OCI-LY7 (cell line): ENCODE measurements around the gene CASP8AP2. TPM values are rescaled to one million over a fixed set of nuclear protein-coding genes. Genes with fewer than 3 reads are reported as not detected.
"Not testable (repeated sequence)": the region's sequence is repeated elsewhere in the genome, so short reads cannot be mapped to it uniquely, and the experiment has no call there.

ENCODE experiments used
- BruUV-seq: library from RNA; stranded (reverse); fragments of 400-500 nt; replicated peaks from 2 replicates; lab custom pipeline; 2021; lab: Mats Ljungman, UMichigan
- CTCF ChIA-PET: fragments of 300-600 bp; sonication (Branson Sonifier 250); formaldehyde crosslinking; loops from one replicate; lab custom pipeline; 2022; ENCODE audit warnings: antibody characterized with exemption; ENCODE audit not compliant: unreplicated experiment; lab: Charles Lee
- POLR2A ChIA-PET: fragments of 300-600 bp; sonication (Branson Sonifier 250); formaldehyde crosslinking; loops from one replicate; lab custom pipeline; 2022; ENCODE audit warnings: antibody characterized with exemption; lab: Charles Lee
- DNase-seq: peaks from one replicate; pipeline ENCODE4 v3.0.0-alpha.2; 2015; ENCODE audit warnings: low spot score
- H2AFZ ChIP-seq: fragments of 200-600 bp; sonication (generic), shearing (Covaris generic); 2 replicates; pipeline ENCODE4 v1.6.1; 2014; ENCODE audit warnings: mild to moderate bottlenecking, antibody characterized with exemption, low read length, moderate library complexity
- H3K27ac ChIP-seq: fragments of 200-600 bp; sonication (generic); 2 replicates; pipeline ENCODE4 v1.5.1; 2014; ENCODE audit warnings: mixed run types, low read depth, mild to moderate bottlenecking, moderate library complexity, low read length, inconsistent platforms; ENCODE audit not compliant: poor library complexity, severe bottlenecking
- H3K36me3 ChIP-seq: fragments of 200-600 bp; sonication (generic); 2 replicates; pipeline ENCODE4 v1.6.1; 2014; ENCODE audit warnings: mild to moderate bottlenecking, antibody characterized with exemption, low read length, moderate library complexity, mixed read lengths; ENCODE audit not compliant: insufficient read depth
- H3K4me1 ChIP-seq: fragments of 200-600 bp; sonication (generic); 2 replicates; pipeline ENCODE4 v1.5.1; 2014; ENCODE audit warnings: mild to moderate bottlenecking, low read length; ENCODE audit not compliant: insufficient read depth, poor library complexity, severe bottlenecking
- H3K4me2 ChIP-seq: fragments of 200-600 bp; sonication (generic); 2 replicates; pipeline ENCODE4 v1.6.1; 2014; ENCODE audit warnings: mild to moderate bottlenecking, low read length
- H3K4me3 ChIP-seq: fragments of 200-600 bp; sonication (generic); 2 replicates; pipeline ENCODE4 v1.5.1; 2014; ENCODE audit warnings: mild to moderate bottlenecking, low read depth, low read length; ENCODE audit not compliant: poor library complexity, severe bottlenecking
- H3K79me2 ChIP-seq: fragments of 200-600 bp; sonication (generic); 2 replicates; pipeline ENCODE4 v1.6.1; 2016; ENCODE audit warnings: low read depth, mild to moderate bottlenecking, low read length, moderate library complexity, mixed read lengths; ENCODE audit not compliant: insufficient read depth
- H3K9me2 ChIP-seq: fragments of 200-600 bp; sonication (generic); 2 replicates; pipeline ENCODE4 v1.6.1; 2016; ENCODE audit warnings: mild to moderate bottlenecking, low read length, mixed read lengths; ENCODE audit not compliant: insufficient read depth
- H3K9me3 ChIP-seq: fragments of 200-600 bp; sonication (generic); 2 replicates; pipeline ENCODE4 v1.6.1; 2014; ENCODE audit warnings: mild to moderate bottlenecking, mixed run types, low read length, mixed read lengths
- H4K20me1 ChIP-seq: fragments of 200-600 bp; sonication (generic); 2 replicates; pipeline ENCODE4 v1.6.1; 2014; ENCODE audit warnings: mild to moderate bottlenecking, antibody characterized with exemption, low read length, moderate library complexity, mixed read lengths; ENCODE audit not compliant: insufficient read depth
- EZH2phosphoT487 ChIP-seq: fragments of 200-600 bp; sonication (generic); IDR thresholded peaks from 2 replicates; pipeline ENCODE4 v1.6.1; 2018; ENCODE audit warnings: low read depth, borderline replicate concordance, mild to moderate bottlenecking, mixed run types, antibody characterized with exemption, low read length, moderate library complexity, mixed read lengths
- intact Hi-C: fragments of 100-400 bp; cut with micrococcal nuclease; formaldehyde crosslinking; loops from one replicate; pipeline ENCODE4 v1.10.0; 2022; ENCODE audit not compliant: unreplicated experiment
- total RNA-seq, 2 experiments: library from RNA; depleted of rRNA in 1 of 2; stranded (reverse); fragments of >200 nt in 1 of 2; shearing (Covaris generic) in 1 of 2; gene quantifications; 2 replicates each; pipeline ENCODE4 v1.2.3, GENCODE V29; 2014 to 2022
- TF ChIP-seq, protein P1 (sequence below): fragments of 200-600 bp; sonication (generic); conservative IDR thresholded peaks from 2 replicates; pipeline ENCODE4 v1.5.1; 2014; ENCODE audit warnings: mild to moderate bottlenecking, antibody characterized with exemption, low read length, moderate library complexity, mixed read lengths

The CASP8AP2 gene
- total RNA-seq, 2 experiments from 2014 or later: 22.6 to 39.5 TPM

DNA sequence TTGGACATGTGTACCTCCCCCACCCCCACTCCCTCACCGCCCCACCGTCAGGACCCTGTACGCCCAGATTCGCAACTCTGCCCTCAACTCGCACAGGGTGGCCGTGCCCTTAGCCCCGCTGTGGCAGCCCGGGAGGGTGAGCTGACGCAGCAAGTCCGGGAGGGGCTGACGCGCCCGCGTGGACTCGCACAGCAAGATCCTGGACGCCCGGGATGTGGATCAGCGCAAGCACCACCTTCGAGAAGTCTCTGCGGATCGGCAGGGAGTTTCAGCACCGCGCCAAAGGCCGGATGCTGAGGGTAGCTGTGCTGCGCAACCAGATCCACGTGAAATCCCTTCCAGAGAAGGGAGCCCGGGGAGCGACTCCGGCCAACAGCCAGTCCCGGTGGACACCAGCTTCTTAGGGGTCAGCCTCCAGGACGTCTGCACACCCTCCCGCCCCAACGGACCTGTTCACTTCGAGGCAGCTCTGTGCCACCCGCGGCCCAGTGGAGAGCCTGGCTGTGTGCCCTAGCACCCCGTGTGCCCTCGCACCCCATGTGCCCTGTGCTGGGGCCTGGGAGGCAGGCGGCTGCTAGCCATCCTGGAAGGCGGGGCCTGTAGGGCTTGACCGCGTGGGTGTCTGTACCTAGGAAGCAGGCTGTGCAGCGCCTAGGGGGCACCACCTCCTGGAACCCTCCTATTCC lies 57.9 kb downstream of the CASP8AP2 start:
- POLR2A ChIA-PET: interaction anchor here (0.7 kb wide), 1 partner anchor 471 kb away, joined by 4 read pairs; no protein-coding TSS in a partner anchor

DNA sequence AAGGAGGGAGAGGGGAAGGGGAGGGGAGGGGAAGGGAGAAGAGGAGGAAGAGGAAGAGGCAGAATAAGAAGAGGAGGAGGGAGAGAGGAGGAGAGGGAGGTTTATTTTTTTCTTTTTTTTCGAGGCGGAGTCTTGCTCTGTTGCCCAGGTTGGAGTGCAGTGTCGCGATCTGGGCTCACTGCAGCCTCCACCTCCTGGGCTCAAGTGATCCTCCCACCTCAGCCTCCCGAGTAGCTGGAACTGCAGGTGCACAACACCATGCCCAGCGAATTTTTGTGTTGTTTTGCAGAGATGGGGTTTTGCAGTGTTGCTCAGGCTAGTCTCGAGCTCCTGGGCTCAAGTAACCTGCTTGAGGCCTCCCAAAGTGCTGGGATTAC lies 58.4 kb downstream of the CASP8AP2 start:
- no peaks in the 10 kb centered on the region for H3K4me1 ChIP-seq
- no peaks in the 10 kb centered on the region for H3K9me2 ChIP-seq
- TF ChIP-seq, protein P1, sequence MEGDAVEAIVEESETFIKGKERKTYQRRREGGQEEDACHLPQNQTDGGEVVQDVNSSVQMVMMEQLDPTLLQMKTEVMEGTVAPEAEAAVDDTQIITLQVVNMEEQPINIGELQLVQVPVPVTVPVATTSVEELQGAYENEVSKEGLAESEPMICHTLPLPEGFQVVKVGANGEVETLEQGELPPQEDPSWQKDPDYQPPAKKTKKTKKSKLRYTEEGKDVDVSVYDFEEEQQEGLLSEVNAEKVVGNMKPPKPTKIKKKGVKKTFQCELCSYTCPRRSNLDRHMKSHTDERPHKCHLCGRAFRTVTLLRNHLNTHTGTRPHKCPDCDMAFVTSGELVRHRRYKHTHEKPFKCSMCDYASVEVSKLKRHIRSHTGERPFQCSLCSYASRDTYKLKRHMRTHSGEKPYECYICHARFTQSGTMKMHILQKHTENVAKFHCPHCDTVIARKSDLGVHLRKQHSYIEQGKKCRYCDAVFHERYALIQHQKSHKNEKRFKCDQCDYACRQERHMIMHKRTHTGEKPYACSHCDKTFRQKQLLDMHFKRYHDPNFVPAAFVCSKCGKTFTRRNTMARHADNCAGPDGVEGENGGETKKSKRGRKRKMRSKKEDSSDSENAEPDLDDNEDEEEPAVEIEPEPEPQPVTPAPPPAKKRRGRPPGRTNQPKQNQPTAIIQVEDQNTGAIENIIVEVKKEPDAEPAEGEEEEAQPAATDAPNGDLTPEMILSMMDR: no peak
- no peak for TF ChIP-seq EZH2phosphoT487
- no peak overlapping the region for H3K4me2 ChIP-seq
- no peaks in the 10 kb centered on the region for H4K20me1 ChIP-seq
- H3K79me2 ChIP-seq: no peaks in the 10 kb centered on the region
- intact Hi-C loops: no loop called here
- no peak overlapping the region for H2AFZ ChIP-seq
- DNase-seq: no peak
- H3K4me3 ChIP-seq: no peak overlapping the region
- ChIA-PET POLR2A (interaction anchor here (0.6 to 0.7 kb wide), 2 partner anchors 15 to 471 kb away, joined by 3 to 4 read pairs; no protein-coding TSS in a partner anchor), CTCF (no interaction called here)
- H3K36me3 ChIP-seq: no peaks in the 10 kb centered on the region
- H3K27ac ChIP-seq: no peak overlapping the region
- no peaks in the 10 kb centered on the region for H3K9me3 ChIP-seq
- no TSS peak for BruUV-seq

More for the DNA sequence above, 57.9 kb downstream of the CASP8AP2 start:
- intact Hi-C loops: no loop called here
- Histone ChIP-seq H4K20me1 (no peaks in the 10 kb centered on the region), H3K27ac (no peak overlapping the region), H2AFZ (no peak overlapping the region), H3K4me2 (no peak overlapping the region), H3K4me3 (no peak overlapping the region), H3K9me3 (no peaks in the 10 kb centered on the region), H3K36me3 (no peaks in the 10 kb centered on the region), H3K4me1 (no peaks in the 10 kb centered on the region), H3K9me2 (no peaks in the 10 kb centered on the region), H3K79me2 (no peaks in the 10 kb centered on the region)
- CTCF ChIA-PET: no interaction called here
- no peak for DNase-seq
- BruUV-seq: no TSS peak
- TF ChIP-seq EZH2phosphoT487: no peak
- TF ChIP-seq, protein P1: no peak

DNA sequence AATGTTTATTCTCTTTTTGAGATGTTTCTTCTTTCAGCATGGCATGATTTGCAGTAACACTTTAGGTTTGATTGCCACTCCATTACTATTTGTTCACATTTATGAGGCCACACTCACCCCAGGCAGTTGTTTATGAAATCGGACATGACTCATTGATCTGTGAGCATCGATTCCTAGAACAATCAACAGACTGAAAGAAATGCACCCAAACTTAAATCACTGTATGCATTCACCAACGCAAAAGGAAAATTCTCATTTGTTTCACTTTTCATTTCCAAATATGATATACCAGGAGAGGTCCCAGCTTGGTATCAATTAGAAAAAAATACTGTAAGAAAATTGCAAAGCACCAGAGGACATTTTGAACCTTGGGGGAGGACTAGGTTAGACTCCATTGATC lies 59.2 kb downstream of the CASP8AP2 start:
- intact Hi-C loops: no loop called here
- H2AFZ ChIP-seq: no peak overlapping the region
- POLR2A ChIA-PET: interaction anchor here (0.6 kb wide), 1 partner anchor 16 kb away, joined by 3 read pairs; no protein-coding TSS in a partner anchor
- no peaks in the 10 kb centered on the region for H3K9me2 ChIP-seq
- H3K4me1 ChIP-seq: no peaks in the 10 kb centered on the region
- no peaks in the 10 kb centered on the region for H3K36me3 ChIP-seq
- BruUV-seq: no TSS peak
- TF ChIP-seq EZH2phosphoT487: no peak
- TF ChIP-seq, protein P1: no peak
- no peak for DNase-seq
- H3K9me3 ChIP-seq: no peaks in the 10 kb centered on the region
- H3K4me2 ChIP-seq: no peak overlapping the region
- no peaks in the 10 kb centered on the region for H3K79me2 ChIP-seq
- H3K27ac ChIP-seq: no peak overlapping the region
- CTCF ChIA-PET: no interaction called here
- no peak overlapping the region for H3K4me3 ChIP-seq
- H4K20me1 ChIP-seq: no peaks in the 10 kb centered on the region

DNA sequence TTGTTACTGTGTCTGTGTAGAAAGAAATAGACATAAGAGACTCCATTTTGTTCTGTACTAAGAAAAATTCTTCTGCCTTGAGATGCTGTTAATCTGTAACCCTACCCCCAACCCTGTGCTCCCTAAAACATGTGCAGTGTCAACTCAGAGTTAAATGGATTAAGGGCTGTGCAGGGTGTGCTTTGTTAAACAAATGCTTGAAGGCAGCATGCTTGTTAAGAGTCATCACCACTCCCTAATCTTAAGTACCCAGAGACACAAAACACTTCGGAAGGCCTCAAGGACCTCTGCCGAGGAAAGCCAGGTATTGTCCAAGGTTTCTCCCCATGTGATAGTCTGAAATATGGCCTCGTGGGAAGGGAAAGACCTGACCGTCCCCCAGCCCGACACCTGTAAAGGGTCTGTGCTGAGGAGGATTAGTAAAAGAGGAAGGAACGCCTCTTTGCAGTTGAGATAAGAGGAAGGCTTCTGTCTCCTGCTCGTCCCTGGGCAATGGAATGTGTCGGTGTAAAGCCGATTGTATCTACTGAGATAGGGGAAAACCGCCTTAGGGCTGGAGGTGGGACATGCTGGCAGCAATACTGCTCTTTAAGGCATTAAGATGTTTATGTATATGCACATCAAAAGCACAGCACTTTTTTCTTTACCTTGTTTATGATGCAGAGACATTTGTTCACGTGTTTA lies 61.3 kb downstream of the CASP8AP2 start:
- H3K9me2 ChIP-seq, CTCF ChIA-PET, H3K79me2 ChIP-seq, H3K9me3 ChIP-seq, H2AFZ ChIP-seq, H4K20me1 ChIP-seq, POLR2A ChIA-PET, H3K27ac ChIP-seq, H3K4me1 ChIP-seq, BruUV-seq, H3K36me3 ChIP-seq, intact Hi-C loops, H3K4me2 ChIP-seq, H3K4me3 ChIP-seq, DNase-seq: not testable (repeated sequence)
